ENCODE data around the gene WBP1L. TPM values are rescaled to one million over a fixed set of nuclear protein-coding genes. Genes with fewer than 3 reads are reported as not detected.

WBP1L gene
- 17.5 to 28.7 TPM (median 26.1 TPM) in 5 replicates for total RNA-seq (2022; extraction: Qiagen RNA extraction; ENCODE audit: low read depth)

GRCh38 chr10:102743588-102744373 lies at the start of gene WBP1L:
Gene WBP1L, plus strand, starts transcription at chr10:102743948. Its CDS starts 106 bp downstream, at chr10:102744054.

GRCh38 chr10:102713814-102714620 lies 29.7 kb upstream of the WBP1L start, which contains the start of gene ARL3:
Gene ARL3, minus strand, starts transcription at chr10:102714397. Its CDS starts 122 bp downstream, at chr10:102714275.

DNA sequence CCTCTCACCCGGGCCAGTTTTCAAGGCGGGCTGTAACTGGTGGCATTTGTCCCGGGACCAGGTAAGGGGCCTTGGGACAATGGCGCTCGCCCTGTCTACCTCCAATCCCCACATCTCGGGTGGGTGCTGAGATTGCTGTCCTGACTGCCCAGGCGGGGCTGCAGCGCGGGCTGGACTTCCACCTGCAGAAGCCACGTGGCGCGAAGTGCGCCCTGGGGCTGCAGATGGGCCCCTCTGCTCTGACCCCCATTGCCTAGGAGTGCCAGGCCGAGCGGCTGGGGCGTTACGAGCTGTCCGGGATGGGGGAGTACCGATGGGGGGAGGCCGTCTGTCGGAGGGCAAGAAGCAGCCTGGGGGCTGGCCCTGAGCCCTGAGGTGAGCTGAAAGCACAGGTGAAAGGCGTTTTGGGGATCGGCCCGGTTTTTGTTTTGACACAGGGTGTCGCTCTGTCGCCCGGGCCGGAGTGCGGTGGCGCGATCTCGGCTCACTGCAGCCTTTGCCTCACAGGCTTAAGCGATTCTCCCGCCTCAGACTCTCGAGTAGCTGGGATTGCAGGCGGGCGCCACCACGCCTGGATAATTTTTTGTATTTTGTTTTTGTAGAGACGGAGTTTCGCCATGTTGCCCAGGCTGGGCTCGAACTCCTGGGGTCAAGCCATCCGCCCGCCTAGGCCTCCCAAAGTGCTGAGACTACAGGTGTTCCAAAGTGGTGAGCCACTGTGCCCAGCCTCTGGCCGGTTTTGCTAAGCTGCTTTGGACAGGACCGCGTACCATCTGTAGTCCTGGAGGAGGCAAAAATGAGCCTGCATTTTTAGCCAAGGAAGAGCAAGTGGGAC lies 28.9 kb upstream of the WBP1L start, which contains the start of gene SFXN2:
SFXN2 (plus strand) TSS at position 16 of the 835 bp plus-strand sequence. CDS start 12,001 bp downstream, outside the sequence.

DNA sequence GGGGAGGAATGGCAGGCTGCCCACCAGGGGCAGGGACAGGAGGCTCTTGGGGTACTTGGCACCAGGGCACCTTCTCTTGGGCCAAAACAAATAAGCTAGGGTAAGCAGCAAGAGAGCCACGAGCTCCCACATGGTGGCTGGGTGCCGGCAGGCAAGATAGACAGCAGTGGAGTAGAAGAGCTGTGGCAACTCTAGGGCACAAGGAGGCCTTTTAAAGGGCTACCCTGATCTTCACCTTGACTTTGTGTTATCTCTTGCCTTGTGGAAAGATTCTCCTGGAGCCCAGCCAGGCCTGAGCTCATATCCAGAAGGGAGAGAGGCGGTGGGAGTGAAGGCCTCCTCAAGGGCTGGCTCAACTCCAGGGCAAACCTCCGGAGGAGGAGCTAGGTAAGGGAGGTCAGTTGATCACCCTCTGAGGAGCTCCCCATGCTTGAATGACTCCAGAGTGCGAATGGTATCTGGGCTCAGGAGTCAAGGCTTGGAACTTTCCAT lies 93.5 kb downstream of the WBP1L start, which contains the start of gene CYP17A1:
CYP17A1 (minus strand) TSS at position 184 of the 492 bp plus-strand sequence; CDS start at position 132, 52 bp downstream.

Other genes starting within 250 kb of the WBP1L start
- 83.8 to 98.2 TPM (median 93.1 TPM) in 5 replicates for gene ACTR1A, start 241.2 kb upstream of the WBP1L start, total RNA-seq (2022; extraction: Qiagen RNA extraction; ENCODE audit: low read depth)
- 4.9 to 8.2 TPM (median 7.2 TPM) in 5 replicates for gene SUFU, start 240.0 kb upstream of the WBP1L start, total RNA-seq (2022; extraction: Qiagen RNA extraction; ENCODE audit: low read depth)
- gene TRIM8, start 99.5 kb upstream of the WBP1L start, total RNA-seq (2022; extraction: Qiagen RNA extraction; ENCODE audit: low read depth), result 40.3 to 45.9 TPM (median 44.9 TPM) in 5 replicates
- gene ARL3, start 29.6 kb upstream of the WBP1L start, total RNA-seq (2022; extraction: Qiagen RNA extraction; ENCODE audit: low read depth), result 13.3 to 18.6 TPM (median 13.9 TPM) in 5 replicates
- 2.1 to 4.2 TPM (median 2.7 TPM) in 5 replicates for gene SFXN2, start 29.3 kb upstream of the WBP1L start, total RNA-seq (2022; extraction: Qiagen RNA extraction; ENCODE audit: low read depth)
- not detected in 5 replicates for gene CYP17A1, start 93.5 kb downstream of the WBP1L start, total RNA-seq (2022; extraction: Qiagen RNA extraction; ENCODE audit: low read depth)
- gene BORCS7, start 110.3 kb downstream of the WBP1L start, total RNA-seq (2022; extraction: Qiagen RNA extraction; ENCODE audit: low read depth), result 14.5 to 26.2 TPM (median 23.8 TPM) in 5 replicates
- gene AS3MT, start 125.5 kb downstream of the WBP1L start, total RNA-seq (2022; extraction: Qiagen RNA extraction; ENCODE audit: low read depth), result 2.6 to 5.0 TPM (median 4.7 TPM) in 5 replicates
- gene CNNM2, start 174.3 kb downstream of the WBP1L start, total RNA-seq (2022; extraction: Qiagen RNA extraction; ENCODE audit: low read depth), result 3.6 to 5.9 TPM (median 5.5 TPM) in 5 replicates

Measured in A549 treated with ZK216348 at 1 μM for 4 hours (cell line).